HG03565 (cell line): Measurements from ENCODE around the gene OSBPL9.
"Not testable (repeated sequence)": the region's sequence is repeated elsewhere in the genome, so short reads cannot be mapped to it uniquely, and the experiment has no call there.

ENCODE experiments used
- ATAC-seq: cut with Tn5 transposase; IDR thresholded peaks from one replicate; pipeline ENCODE4 v1.9.1; 2021; ENCODE audit warnings: mild to moderate bottlenecking, moderate library complexity; ENCODE audit not compliant: unreplicated experiment

Gene OSBPL9

GRCh38 chr1:51605961-51606723, 10.8 kb upstream of the OSBPL9 start:
- ATAC-seq = no peak

GRCh38 chr1:51607681-51608095, 9.2 kb upstream of the OSBPL9 start:
- no peak for ATAC-seq

GRCh38 chr1:51610104-51610503, 6.8 kb upstream of the OSBPL9 start:
- not testable (repeated sequence) for ATAC-seq

- no peak for ATAC-seq
Observed at GRCh38 chr1:51610637-51611036, 6.3 kb upstream of the OSBPL9 start.

GRCh38 chr1:51612447-51612961, 4.4 kb upstream of the OSBPL9 start:
- ATAC-seq = no peak

GRCh38 chr1:51615780-51616291, 1.1 kb upstream of the OSBPL9 start:
- ATAC-seq = no peak

- ATAC-seq = no peak
Observed at GRCh38 chr1:51616490-51616889, 402 bp upstream of the OSBPL9 start.

- no peak for ATAC-seq
Observed at GRCh38 chr1:51618715-51619114, 1.8 kb downstream of the OSBPL9 start.

GRCh38 chr1:51620470-51620869, 3.6 kb downstream of the OSBPL9 start:
- no peak for ATAC-seq

GRCh38 chr1:51621161-51621560, 4.3 kb downstream of the OSBPL9 start:
- no peak for ATAC-seq

- ATAC-seq = no peak
Observed at GRCh38 chr1:51621841-51622454, 5.1 kb downstream of the OSBPL9 start.

- ATAC-seq = no peak
Observed at GRCh38 chr1:51622455-51622913, 5.6 kb downstream of the OSBPL9 start.

GRCh38 chr1:51623025-51623424, 6.1 kb downstream of the OSBPL9 start:
- ATAC-seq = no peak

- ATAC-seq = no peak
Observed at GRCh38 chr1:51623450-51623849, 6.6 kb downstream of the OSBPL9 start.

GRCh38 chr1:51624855-51625254, 8.0 kb downstream of the OSBPL9 start:
- no peak for ATAC-seq

- ATAC-seq = no peak
Observed at GRCh38 chr1:51627672-51628071, 10.8 kb downstream of the OSBPL9 start.

GRCh38 chr1:51628715-51629590, 12.1 kb downstream of the OSBPL9 start:
- no peak for ATAC-seq

- ATAC-seq = no peak
Observed at GRCh38 chr1:51629918-51630317, 13.0 kb downstream of the OSBPL9 start.

GRCh38 chr1:51630393-51630792, 13.5 kb downstream of the OSBPL9 start:
- no peak for ATAC-seq

GRCh38 chr1:51630922-51631321, 14.0 kb downstream of the OSBPL9 start:
- ATAC-seq = no peak

- ATAC-seq = no peak
Observed at GRCh38 chr1:51631747-51632146, 14.9 kb downstream of the OSBPL9 start.
